ENCODE results near the gene NOP53. TPM values are rescaled to one million over a fixed set of nuclear protein-coding genes. Genes with fewer than 3 reads are reported as not detected.
"Not testable (repeated sequence)": the region's sequence is repeated elsewhere in the genome, so short reads cannot be mapped to it uniquely, and the experiment has no call there.

Gene NOP53
- polyA plus RNA-seq, 6 donors from 2014 or later: 128 to 360 (median 285) TPM

- peak within 1 kb of the TSS; percentile 89 to 97 (median 94) for H3K27ac Mint-ChIP-seq
- H3K9me3 Mint-ChIP-seq: no peaks in the 10 kb centered on the region
- peak; percentile 75 for DNase-seq
- H3K36me3 Mint-ChIP-seq: peaks cover 0 to 6% of the 10 kb centered on the region in 2 donors
- peaks cover 14 to 36% (median 27%) of the 10 kb centered on the region in 3 donors for H3K4me1 Mint-ChIP-seq
- peak within 1 kb of the TSS; percentile 88 to 96 (median 93) for H3K4me3 Mint-ChIP-seq
- no peaks in the 10 kb centered on the region for H3K27me3 Mint-ChIP-seq
- ATAC-seq (ENCODE audit: low read depth in 2 of 2): peak; percentile 89 to 90
Measured at GRCh38 chr19:47778049-47778953, 33.0 kb downstream of the NOP53 start, which contains the start of gene SELENOW. TSS of gene SELENOW (plus strand) at chr19:47778703. CDS start at chr19:47778786, 83 bp downstream.

- Mint-ChIP-seq H3K36me3 (peaks cover 0 to 6% of the 10 kb centered on the region in 2 donors), H3K9me3 (no peaks in the 10 kb centered on the region), H3K27ac (peak overlapping the region; percentile 57 to 92 (median 73)), H3K4me3 (peak overlapping the region; percentile 88 to 96 (median 93)), H3K4me1 (peaks cover 14 to 36% (median 27%) of the 10 kb centered on the region in 3 donors), H3K27me3 (no peaks in the 10 kb centered on the region)
- ATAC-seq (ENCODE audit: low read depth in 2 of 2) (no peak), DNase-seq (no peak)
Measured at GRCh38 chr19:47778954-47779351, 33.6 kb downstream of the NOP53 start.

GRCh38 chr19:47779524-47780214 lies 34.3 kb downstream of the NOP53 start:
- H3K27ac Mint-ChIP-seq: peak overlapping the region in 3 of 6 donors; percentile 63 to 92 (median 92)
- DNase-seq: no peak
- peaks cover 14 to 42% (median 27%) of the 10 kb centered on the region in 3 donors for H3K4me1 Mint-ChIP-seq
- no peaks in the 10 kb centered on the region for H3K27me3 Mint-ChIP-seq
- H3K36me3 Mint-ChIP-seq: peaks cover 4 to 6% of the 10 kb centered on the region in 2 donors
- H3K9me3 Mint-ChIP-seq: no peaks in the 10 kb centered on the region
- no peak for ATAC-seq (ENCODE audit: low read depth in 2 of 2)
- peak overlapping the region; percentile 88 to 96 (median 93) for H3K4me3 Mint-ChIP-seq

GRCh38 chr19:47780215-47780551 lies 34.8 kb downstream of the NOP53 start:
- no peak for DNase-seq
- Mint-ChIP-seq H3K27ac (peak overlapping the region in 2 of 6 donors; percentile 77 to 87), H3K27me3 (no peaks in the 10 kb centered on the region), H3K9me3 (no peaks in the 10 kb centered on the region), H3K36me3 (peaks cover 4 to 6% of the 10 kb centered on the region in 2 donors), H3K4me1 (peaks cover 14 to 42% (median 27%) of the 10 kb centered on the region in 3 donors), H3K4me3 (peak overlapping the region; percentile 36 to 96 (median 71))
- no peak for ATAC-seq (ENCODE audit: low read depth in 2 of 2)

- ATAC-seq (ENCODE audit: low read depth in 2 of 2) (no peak), DNase-seq (no peak)
- peaks cover 14 to 42% (median 27%) of the 10 kb centered on the region in 3 donors for H3K4me1 Mint-ChIP-seq
- no peaks in the 10 kb centered on the region for H3K9me3 Mint-ChIP-seq
- H3K4me3 Mint-ChIP-seq: peak overlapping the region in 5 of 8 donors; percentile 15 to 69 (median 43)
- H3K36me3 Mint-ChIP-seq: peaks cover 4 to 6% of the 10 kb centered on the region in 2 donors
- H3K27ac Mint-ChIP-seq: peak overlapping the region in 4 of 6 donors; percentile 26 to 91 (median 54)
- no peaks in the 10 kb centered on the region for H3K27me3 Mint-ChIP-seq
Measured at GRCh38 chr19:47781590-47782262, 36.4 kb downstream of the NOP53 start.

- Mint-ChIP-seq H3K9me3 (no peaks in the 10 kb centered on the region), H3K4me3 (no peak overlapping the region), H3K4me1 (peaks cover 8 to 15% (median 8%) of the 10 kb centered on the region in 3 donors), H3K27ac (no peak overlapping the region), H3K36me3 (peaks cover under 1 to 4% of the 10 kb centered on the region in 2 donors), H3K27me3 (peaks cover 0 to 9% (median 6%) of the 10 kb centered on the region in 3 donors)
- ATAC-seq (ENCODE audit: low read depth in 2 of 2) (no peak), DNase-seq (no peak)
Measured at GRCh38 chr19:47786566-47786965, 41.2 kb downstream of the NOP53 start.

GRCh38 chr19:47787307-47787706 lies 42.0 kb downstream of the NOP53 start:
- not testable (repeated sequence) for ATAC-seq (ENCODE audit: low read depth in 2 of 2)

GRCh38 chr19:47789811-47790210 lies 44.5 kb downstream of the NOP53 start:
- DNase-seq; H3K4me1 Mint-ChIP-seq; H3K27me3 Mint-ChIP-seq; H3K27ac Mint-ChIP-seq; H3K4me3 Mint-ChIP-seq; H3K9me3 Mint-ChIP-seq; H3K36me3 Mint-ChIP-seq; ATAC-seq (ENCODE audit: low read depth in 2 of 2): not testable (repeated sequence)

More at GRCh38 chr19:47787307-47787706, 42.0 kb downstream of the NOP53 start:
- not testable (repeated sequence) for H3K36me3 Mint-ChIP-seq, DNase-seq, H3K27ac Mint-ChIP-seq, H3K9me3 Mint-ChIP-seq, H3K4me3 Mint-ChIP-seq, H3K27me3 Mint-ChIP-seq
- H3K4me1 Mint-ChIP-seq: peaks cover 8 to 15% (median 8%) of the 10 kb centered on the region in 3 donors

- ATAC-seq (ENCODE audit: low read depth in 2 of 2): peak; percentile 64 to 74
- peaks cover 0 to 6% (median 0%) of the 10 kb centered on the region in 7 donors for H3K9me3 Mint-ChIP-seq
- H3K36me3 Mint-ChIP-seq: no peaks in the 10 kb centered on the region
- H3K27ac Mint-ChIP-seq: peak overlapping the region in 1 of 6 donors; percentile 37
- peak overlapping the region in 1 of 8 donors; percentile 53 for H3K4me3 Mint-ChIP-seq
- peaks cover 6 to 9% (median 8%) of the 10 kb centered on the region in 3 donors for H3K4me1 Mint-ChIP-seq
- DNase-seq: peak; percentile 61
- H3K27me3 Mint-ChIP-seq: peaks cover 2 to 9% (median 7%) of the 10 kb centered on the region in 3 donors
Measured at GRCh38 chr19:47790398-47790814, 45.1 kb downstream of the NOP53 start.

- H3K27me3 Mint-ChIP-seq: peaks cover 5 to 14% (median 9%) of the 10 kb centered on the region in 3 donors
- DNase-seq: no peak
Measured at GRCh38 chr19:47792616-47793015, 47.3 kb downstream of the NOP53 start.

GRCh38 chr19:47794526-47794925 lies 49.2 kb downstream of the NOP53 start:
- ATAC-seq (ENCODE audit: low read depth in 2 of 2) (no peak), DNase-seq (no peak)
- peaks cover 5 to 27% (median 17%) of the 10 kb centered on the region in 3 donors for H3K27me3 Mint-ChIP-seq
- H3K4me3 Mint-ChIP-seq: no peak overlapping the region
- H3K36me3 Mint-ChIP-seq: no peaks in the 10 kb centered on the region
- H3K9me3 Mint-ChIP-seq: peaks cover 0 to 6% (median 3%) of the 10 kb centered on the region in 7 donors
- H3K27ac Mint-ChIP-seq: no peak overlapping the region
- H3K4me1 Mint-ChIP-seq: peaks cover 5 to 9% (median 6%) of the 10 kb centered on the region in 3 donors

More at GRCh38 chr19:47792616-47793015, 47.3 kb downstream of the NOP53 start:
- Mint-ChIP-seq H3K4me1 (peaks cover 6 to 9% (median 8%) of the 10 kb centered on the region in 3 donors), H3K9me3 (peaks cover 0 to 6% (median 0%) of the 10 kb centered on the region in 7 donors), H3K36me3 (no peaks in the 10 kb centered on the region), H3K4me3 (no peak overlapping the region), H3K27ac (no peak overlapping the region)
- no peak for ATAC-seq (ENCODE audit: low read depth in 2 of 2)

- no peak for ATAC-seq (ENCODE audit: low read depth in 2 of 2)
- peaks cover 0 to 11% of the 10 kb centered on the region in 2 donors for H3K36me3 Mint-ChIP-seq
Measured at GRCh38 chr19:47796785-47797184, 51.4 kb downstream of the NOP53 start.

More at GRCh38 chr19:47796785-47797184, 51.4 kb downstream of the NOP53 start:
- Mint-ChIP-seq H3K9me3 (peaks cover 0 to 13% (median 8%) of the 10 kb centered on the region in 7 donors), H3K4me3 (no peak overlapping the region), H3K4me1 (no peaks in the 10 kb centered on the region), H3K27me3 (peaks cover 5 to 22% (median 8%) of the 10 kb centered on the region in 3 donors), H3K27ac (no peak overlapping the region)
- no peak for DNase-seq

All from naive B cell (primary cell).